Fibroblast of villous mesenchyme (primary cell): ENCODE data around the gene C19orf38. TPM values are rescaled to one million over a fixed set of nuclear protein-coding genes. Genes with fewer than 3 reads are reported as not detected.

Experiments used
- DNase-seq: peaks from one replicate; pipeline ENCODE4 v3.0.0-alpha.2; 2010; ENCODE audit warnings: low read depth
- H3K4me3 ChIP-seq: 2 replicates; pipeline ENCODE4 v1.5.1; 2011; ENCODE audit warnings: low read depth, mild to moderate bottlenecking, low read length
- CTCF ChIP-seq: IDR thresholded peaks from 2 replicates; pipeline ENCODE4 v1.5.1; 2012; ENCODE audit warnings: low read depth, mild to moderate bottlenecking, low read length; ENCODE audit not compliant: insufficient read depth
- total RNA-seq: library from RNA; depleted of rRNA; stranded (reverse); fragments of >200 nt; gene quantifications from 2 replicates; pipeline ENCODE4 v1.2.3, GENCODE V29; 2012

C19orf38 gene
- total RNA-seq, 1 donor: 0.43 TPM

- H3K4me3 ChIP-seq: no peak overlapping the region
- DNase-seq: no peak
- TF ChIP-seq CTCF: no peak
These were observed 48.8 kb downstream of the C19orf38 start for GRCh38 chr19:10896851-10897526.

- TF ChIP-seq CTCF: no peak
- H3K4me3 ChIP-seq: no peak overlapping the region
- no peak for DNase-seq
These were observed 50.4 kb downstream of the C19orf38 start for GRCh38 chr19:10898633-10899032.

GRCh38 chr19:10899151-10899653 lies 51.0 kb downstream of the C19orf38 start:
- no peak overlapping the region for H3K4me3 ChIP-seq
- no peak for DNase-seq
- no peak for TF ChIP-seq CTCF

- DNase-seq: no peak
- TF ChIP-seq CTCF: no peak
- H3K4me3 ChIP-seq: no peak overlapping the region
These were observed 59.7 kb downstream of the C19orf38 start for GRCh38 chr19:10907925-10908324.

GRCh38 chr19:10908380-10908960 lies 60.3 kb downstream of the C19orf38 start:
- H3K4me3 ChIP-seq: no peak overlapping the region
- no peak for TF ChIP-seq CTCF
- DNase-seq: no peak

- DNase-seq: no peak
These were observed 63.6 kb downstream of the C19orf38 start for GRCh38 chr19:10911579-10912363.

More at GRCh38 chr19:10911579-10912363, 63.6 kb downstream of the C19orf38 start:
- H3K4me3 ChIP-seq: no peak overlapping the region
- TF ChIP-seq CTCF: no peak
